Fibroblast of villous mesenchyme (primary cell): ENCODE results near the gene RFX4. TPM values are rescaled to one million over a fixed set of nuclear protein-coding genes. Genes with fewer than 3 reads are reported as not detected.

Experiments used
- DNase-seq: peaks from one replicate; pipeline ENCODE4 v3.0.0-alpha.2; 2010; ENCODE audit warnings: low read depth
- H3K4me3 ChIP-seq: 2 replicates; pipeline ENCODE4 v1.5.1; 2011; ENCODE audit warnings: low read depth, mild to moderate bottlenecking, low read length
- CTCF ChIP-seq: IDR thresholded peaks from 2 replicates; pipeline ENCODE4 v1.5.1; 2012; ENCODE audit warnings: low read depth, mild to moderate bottlenecking, low read length; ENCODE audit not compliant: insufficient read depth
- total RNA-seq: library from RNA; depleted of rRNA; stranded (reverse); fragments of >200 nt; gene quantifications from 2 replicates; pipeline ENCODE4 v1.2.3, GENCODE V29; 2012

The RFX4 gene
- total RNA-seq, 1 donor = not detected

GRCh38 chr12:106631797-106632196 is 49.0 kb downstream of the RFX4 start:
- no peak for TF ChIP-seq CTCF
- H3K4me3 ChIP-seq = no peak overlapping the region
- DNase-seq = no peak

- no peak for DNase-seq
- TF ChIP-seq CTCF = no peak
- no peak overlapping the region for H3K4me3 ChIP-seq
Measured at GRCh38 chr12:106632797-106633450, 50.1 kb downstream of the RFX4 start.

DNA sequence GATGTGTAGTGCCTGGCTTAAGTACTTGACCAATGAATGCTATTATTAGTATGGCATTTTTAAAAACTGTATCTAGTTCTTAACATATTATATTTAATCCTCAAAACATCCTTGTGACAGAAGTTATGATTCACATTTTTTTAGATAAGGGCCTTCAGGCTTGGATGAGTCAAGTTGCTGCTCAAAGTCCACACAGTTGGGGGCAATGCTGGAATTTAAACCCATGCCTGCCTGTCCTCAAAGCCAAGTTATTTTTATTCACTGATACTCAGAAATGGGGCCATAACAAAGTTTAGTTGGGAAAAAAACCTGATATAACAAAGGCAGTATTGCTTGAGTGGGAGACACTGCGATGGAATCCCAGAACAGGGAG is 50.6 kb downstream of the RFX4 start:
- H3K4me3 ChIP-seq = no peak overlapping the region
- no peak for DNase-seq
- TF ChIP-seq CTCF = no peak

GRCh38 chr12:106634206-106634605 is 51.4 kb downstream of the RFX4 start:
- TF ChIP-seq CTCF = no peak
- H3K4me3 ChIP-seq = no peak overlapping the region
- DNase-seq = no peak

GRCh38 chr12:106643000-106643399 is 60.2 kb downstream of the RFX4 start:
- H3K4me3 ChIP-seq = no peak overlapping the region
- no peak for TF ChIP-seq CTCF
- DNase-seq = no peak

DNA sequence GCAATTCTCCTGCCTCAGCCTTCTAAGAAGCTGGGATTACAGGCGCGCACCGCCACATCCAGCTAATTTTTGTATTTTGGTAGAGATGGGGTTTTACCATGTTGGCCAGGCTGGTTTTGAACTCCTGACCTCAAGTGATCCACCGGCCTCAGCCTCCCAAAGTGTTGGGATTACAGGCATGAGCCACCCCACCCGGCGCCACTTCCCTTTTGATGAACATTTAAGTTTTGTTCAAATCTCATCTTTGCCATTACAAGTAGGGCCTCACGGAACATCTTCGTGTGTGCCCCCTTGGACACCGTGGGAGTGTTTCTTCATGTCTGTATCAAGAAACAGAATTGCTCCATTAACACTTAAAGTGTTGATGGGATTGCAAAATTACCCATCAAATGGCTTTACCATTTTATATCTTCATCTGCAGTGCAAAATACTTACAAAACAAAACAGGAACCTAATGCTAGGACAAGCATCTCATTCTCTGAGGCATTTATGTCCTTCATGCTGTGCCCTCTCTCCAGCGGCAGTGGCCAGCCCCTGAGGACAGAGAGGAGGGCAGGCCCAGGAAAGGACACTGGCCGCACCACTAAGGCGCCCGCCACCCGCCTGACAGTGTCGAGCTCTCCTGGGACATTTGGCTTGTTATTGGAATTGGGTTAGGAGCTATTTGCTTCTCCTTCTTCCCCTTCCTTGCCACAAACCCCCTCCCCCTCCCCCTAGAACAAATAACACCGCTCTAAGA is 61.7 kb downstream of the RFX4 start:
- no peak for TF ChIP-seq CTCF
- no peak for DNase-seq
- H3K4me3 ChIP-seq = no peak overlapping the region
